CD8-positive, alpha-beta memory T cell (primary cell): ENCODE data around the gene AP1S3. TPM values are rescaled to one million over a fixed set of nuclear protein-coding genes. Genes with fewer than 3 reads are reported as not detected.
"Not testable (repeated sequence)": the region's sequence is repeated elsewhere in the genome, so short reads cannot be mapped to it uniquely, and the experiment has no call there.

Source experiments
- CTCF ChIA-PET: fragments of 350-600 bp; sonication (Branson Sonifier 250); formaldehyde crosslinking; loops from one replicate; lab custom pipeline; 2021; ENCODE audit warnings: antibody characterized with exemption; lab: Charles Lee
- POLR2A ChIA-PET: fragments of 350-600 bp; sonication (Branson Sonifier 250); formaldehyde crosslinking; loops from one replicate; lab custom pipeline; 2021; ENCODE audit warnings: antibody characterized with exemption; lab: Charles Lee
- DNase-seq, 5 donors: peaks; one replicate each; pipeline versions ENCODE4 v3.0.0 to v3.0.0-alpha.2; 2020 to 2022; ENCODE audit warnings: mixed read lengths in 1 of 5
- H3K27ac ChIP-seq: one replicate; pipeline ENCODE4 v1.7.0; 2013; ENCODE audit warnings: low read depth, mild to moderate bottlenecking, low read length, moderate library complexity
- H3K27me3 ChIP-seq: 2 replicates; pipeline ENCODE4 v1.7.0; 2013; ENCODE audit warnings: low read length, mild to moderate bottlenecking; ENCODE audit not compliant: insufficient read depth, poor library complexity, severe bottlenecking
- H3K36me3 ChIP-seq: 2 replicates; pipeline ENCODE4 v1.7.0; 2013; ENCODE audit warnings: mild to moderate bottlenecking, low read length, moderate library complexity; ENCODE audit not compliant: insufficient read depth
- H3K4me1 ChIP-seq: 2 replicates; pipeline ENCODE4 v1.7.0; 2013; ENCODE audit warnings: mild to moderate bottlenecking, low read length, moderate library complexity; ENCODE audit not compliant: insufficient read depth
- H3K4me3 ChIP-seq: 2 replicates; pipeline ENCODE4 v1.7.0; 2013; ENCODE audit warnings: mild to moderate bottlenecking, low read length
- H3K9me3 ChIP-seq: 2 replicates; pipeline ENCODE4 v1.7.0; 2013; ENCODE audit warnings: mild to moderate bottlenecking, low read length
- H3K27ac Mint-ChIP-seq, 8 donors: one replicate each; pipeline ENCODE4 v1.8.0; 2020 to 2021; ENCODE audit warnings: mixed read lengths in 8 of 8, mild to moderate bottlenecking in 6 of 8, inconsistent platforms in 3 of 8, moderate library complexity in 3 of 8
- H3K27me3 Mint-ChIP-seq, 2 donors: one replicate each; pipeline ENCODE4 v1.8.0; 2020 to 2021; ENCODE audit warnings: mixed read lengths in 2 of 2, mild to moderate bottlenecking in 1 of 2, moderate library complexity in 1 of 2
- H3K36me3 Mint-ChIP-seq, 3 donors: one replicate each; pipeline ENCODE4 v1.8.0; 2020 to 2021; ENCODE audit warnings: mixed read lengths in 3 of 3, inconsistent platforms in 1 of 3, mild to moderate bottlenecking in 1 of 3
- H3K4me1 Mint-ChIP-seq, 3 donors: one replicate each; pipeline ENCODE4 v1.8.0; 2020 to 2021; ENCODE audit warnings: mixed read lengths in 3 of 3, inconsistent platforms in 1 of 3, mild to moderate bottlenecking in 1 of 3
- H3K4me3 Mint-ChIP-seq, 7 donors: one replicate each; pipeline ENCODE4 v1.8.0; 2020 to 2021; ENCODE audit warnings: mixed read lengths in 7 of 7, mild to moderate bottlenecking in 6 of 7, moderate library complexity in 4 of 7, inconsistent platforms in 2 of 7
- H3K9me3 Mint-ChIP-seq, 5 donors: one replicate each; pipeline ENCODE4 v1.8.0; 2020 to 2022; ENCODE audit warnings: mixed read lengths in 5 of 5, mild to moderate bottlenecking in 3 of 5, moderate library complexity in 2 of 5, inconsistent platforms in 1 of 5
- polyA plus RNA-seq: library from polyadenylated mRNA; unstranded; fragments of 300-500 nt; fragmentation: Illumina TruSeq; gene quantifications from one replicate; pipeline ENCODE4 v1.2.3, GENCODE V29; 2021
- total RNA-seq, 2 experiments: library from RNA; stranded (reverse); gene quantifications; one replicate each; pipeline ENCODE4 v1.2.3, GENCODE V29; 2021

The AP1S3 gene
- total and polyA plus RNA-seq, 3 experiments from 2014 or later: 3.9 to 16.9 (median 15.4) TPM

DNA sequence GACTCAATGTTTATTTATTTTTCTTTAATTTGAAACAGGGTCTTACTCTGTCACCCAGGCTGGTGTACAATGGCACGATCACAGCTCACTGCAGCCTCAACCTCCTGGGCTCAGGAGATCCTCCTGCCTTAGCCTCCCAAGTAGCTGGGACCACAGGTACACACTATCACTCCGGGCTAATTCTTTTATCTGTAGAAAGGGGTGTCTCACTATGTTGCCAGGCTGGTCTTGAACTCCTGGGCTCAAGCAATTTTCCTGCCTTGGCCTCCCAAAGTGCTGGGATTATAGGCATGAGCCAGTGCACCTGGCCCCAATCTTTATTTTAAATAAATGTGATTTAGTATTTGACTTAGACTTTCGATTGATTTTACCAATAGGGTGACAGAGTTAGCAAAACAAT, 22.6 kb downstream of the AP1S3 start:
- H3K4me1 Mint-ChIP-seq, H3K4me3 ChIP-seq, H3K36me3 Mint-ChIP-seq, H3K27me3 Mint-ChIP-seq, H3K9me3 Mint-ChIP-seq, H3K4me1 ChIP-seq, DNase-seq, H3K27ac Mint-ChIP-seq, H3K4me3 Mint-ChIP-seq, CTCF ChIA-PET, POLR2A ChIA-PET, H3K9me3 ChIP-seq, H3K36me3 ChIP-seq, H3K27me3 ChIP-seq, H3K27ac ChIP-seq: not testable (repeated sequence)

DNA sequence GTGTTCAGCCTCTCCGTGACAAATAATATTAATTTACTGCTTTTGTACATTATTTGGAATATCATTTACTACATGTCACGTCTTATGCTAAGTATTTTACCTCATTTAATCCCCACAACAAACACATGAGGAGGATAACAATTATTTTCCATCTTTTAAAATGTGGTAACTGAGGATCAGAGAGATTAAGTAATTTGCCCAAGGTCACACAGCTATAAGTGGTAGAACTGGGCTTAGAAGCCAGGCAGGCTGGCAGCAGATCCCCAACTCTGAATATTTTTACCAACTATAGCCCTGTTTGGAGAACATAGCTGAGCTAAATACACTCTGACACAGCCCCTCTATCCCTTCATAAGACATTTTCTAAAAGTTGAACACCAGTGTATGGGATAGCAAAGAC, 24.1 kb downstream of the AP1S3 start:
- Mint-ChIP-seq H3K27me3 (peaks cover 0 to 2% of the 10 kb centered on the region in 2 donors), H3K4me3 (no peak overlapping the region), H3K27ac (no peak overlapping the region), H3K9me3 (no peaks in the 10 kb centered on the region), H3K36me3 (no peaks in the 10 kb centered on the region), H3K4me1 (no peaks in the 10 kb centered on the region)
- Histone ChIP-seq H3K4me1 (no peaks in the 10 kb centered on the region), H3K36me3 (no peaks in the 10 kb centered on the region), H3K4me3 (no peak overlapping the region), H3K27me3 (no peaks in the 10 kb centered on the region), H3K27ac (no peak overlapping the region), H3K9me3 (no peaks in the 10 kb centered on the region)
- POLR2A ChIA-PET: no interaction called here
- no peak for DNase-seq
- CTCF ChIA-PET: no interaction called here

DNA sequence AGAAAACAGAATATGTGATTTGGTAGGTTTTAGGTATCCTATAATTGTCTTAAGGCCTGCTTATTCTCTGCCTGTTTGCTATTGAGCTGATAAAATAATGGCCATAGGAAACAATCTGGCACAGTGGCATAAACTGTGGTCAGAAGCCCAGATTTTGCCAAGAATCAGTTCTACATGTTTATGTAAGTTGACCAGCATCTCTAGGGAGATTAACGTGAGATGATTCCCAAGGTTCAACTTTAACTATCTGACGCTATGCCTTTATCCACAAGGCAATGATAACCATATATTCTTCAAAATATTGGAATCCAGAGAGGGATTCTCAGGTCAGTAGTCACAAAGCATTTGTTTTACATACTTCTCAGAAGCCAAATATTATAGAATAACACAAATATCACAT, 25.6 kb downstream of the AP1S3 start:
- H3K27ac Mint-ChIP-seq: no peak overlapping the region
- peaks cover 0 to 2% of the 10 kb centered on the region in 2 donors for H3K27me3 Mint-ChIP-seq
- H3K4me1 ChIP-seq: no peaks in the 10 kb centered on the region
- ChIA-PET POLR2A (no interaction called here), CTCF (no interaction called here)
- H3K9me3 Mint-ChIP-seq: no peaks in the 10 kb centered on the region
- no peaks in the 10 kb centered on the region for H3K27me3 ChIP-seq
- H3K27ac ChIP-seq: no peak overlapping the region
- no peak for DNase-seq
- no peaks in the 10 kb centered on the region for H3K9me3 ChIP-seq
- H3K36me3 Mint-ChIP-seq: no peaks in the 10 kb centered on the region
- no peak overlapping the region for H3K4me3 ChIP-seq
- H3K4me1 Mint-ChIP-seq: no peaks in the 10 kb centered on the region
- no peaks in the 10 kb centered on the region for H3K36me3 ChIP-seq
- no peak overlapping the region for H3K4me3 Mint-ChIP-seq

DNA sequence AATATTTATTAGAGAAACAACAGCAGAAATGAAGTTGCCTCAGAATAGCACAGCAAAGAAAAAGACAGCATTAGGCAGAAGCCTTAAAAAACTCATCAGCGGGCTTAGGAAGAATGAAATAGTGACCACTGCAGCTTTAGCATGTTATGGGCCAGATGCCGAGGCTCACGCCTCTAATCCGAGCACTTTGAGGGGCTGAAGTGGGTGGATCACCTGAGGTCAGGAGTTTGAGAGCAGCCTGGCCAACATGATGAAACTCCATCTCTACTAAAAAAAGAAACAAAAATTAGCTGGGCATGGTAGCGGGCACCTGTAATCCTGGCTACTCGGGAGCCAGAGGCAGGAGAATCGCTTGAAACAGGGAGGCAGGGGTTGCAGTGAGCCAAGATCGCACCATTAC, 32.4 kb downstream of the AP1S3 start:
- Mint-ChIP-seq H3K4me3 (no peak overlapping the region), H3K9me3 (no peaks in the 10 kb centered on the region), H3K4me1 (peaks cover 0 to 3% (median 2%) of the 10 kb centered on the region in 3 donors), H3K27ac (peak overlapping the region in 1 of 8 donors; percentile 2), H3K27me3 (no peaks in the 10 kb centered on the region), H3K36me3 (no peaks in the 10 kb centered on the region)
- CTCF ChIA-PET: interaction anchor here (0.7 kb wide), 1 partner anchor 26 kb away, joined by 3 read pairs; no protein-coding TSS in a partner anchor
- Histone ChIP-seq H3K27ac (no peak overlapping the region), H3K36me3 (no peaks in the 10 kb centered on the region), H3K9me3 (no peaks in the 10 kb centered on the region), H3K4me1 (no peaks in the 10 kb centered on the region), H3K4me3 (no peak overlapping the region), H3K27me3 (no peaks in the 10 kb centered on the region)
- POLR2A ChIA-PET: no interaction called here
- DNase-seq: no peak

DNA sequence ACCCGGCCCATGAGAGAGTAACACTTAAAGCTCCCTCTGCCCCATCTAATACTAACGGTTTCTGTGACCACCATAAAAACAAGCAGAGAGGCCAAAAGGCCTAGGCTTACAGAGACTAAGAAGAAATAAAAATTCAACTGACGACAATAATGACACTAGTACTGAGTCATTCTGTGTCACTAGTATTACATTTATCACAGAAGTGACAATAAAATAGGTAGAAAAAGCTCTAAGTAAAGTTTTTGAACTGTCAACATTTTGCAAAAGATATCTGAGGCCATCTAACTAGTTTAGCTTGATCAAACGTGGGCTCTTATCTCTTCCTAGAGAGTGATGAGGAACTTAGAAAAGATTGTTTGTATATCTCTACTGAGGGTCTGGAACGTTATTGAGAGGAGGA, 35.6 kb downstream of the AP1S3 start:
- Mint-ChIP-seq H3K27me3 (no peaks in the 10 kb centered on the region), H3K4me3 (no peak overlapping the region), H3K4me1 (peaks cover 0 to 7% (median 3%) of the 10 kb centered on the region in 3 donors), H3K27ac (peak overlapping the region in 1 of 8 donors; percentile 15), H3K36me3 (peaks cover 0 to 2% (median 0%) of the 10 kb centered on the region in 3 donors), H3K9me3 (no peaks in the 10 kb centered on the region)
- ChIA-PET CTCF (interaction anchor here (0.7 to 5.8 kb wide), 2 partner anchors 39 to 42 kb away, joined by 3 to 29 read pairs; no protein-coding TSS in a partner anchor), POLR2A (no interaction called here)
- H3K27ac ChIP-seq: no peak overlapping the region
- no peaks in the 10 kb centered on the region for H3K27me3 ChIP-seq
- H3K9me3 ChIP-seq: no peaks in the 10 kb centered on the region
- no peak for DNase-seq
- H3K4me3 ChIP-seq: no peak overlapping the region
- H3K36me3 ChIP-seq: no peaks in the 10 kb centered on the region
- H3K4me1 ChIP-seq: no peaks in the 10 kb centered on the region

DNA sequence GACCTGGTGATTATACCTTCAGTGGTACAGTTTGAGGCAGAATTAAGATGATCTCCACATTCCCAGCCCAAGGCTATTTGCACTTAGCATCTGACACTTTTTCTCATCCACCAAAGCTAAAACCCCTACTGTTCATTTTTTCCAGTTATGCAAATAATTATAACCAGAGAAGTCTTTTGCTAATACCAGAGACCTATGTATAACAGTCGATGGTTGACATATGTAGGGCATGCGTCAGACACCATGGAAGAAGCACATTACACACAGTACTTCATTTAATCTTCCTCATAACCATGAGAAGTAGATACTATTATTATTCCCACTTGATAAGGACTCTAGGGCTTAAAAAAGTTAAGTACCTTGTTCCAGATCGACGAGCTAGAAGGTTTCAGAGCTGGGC, 36.5 kb downstream of the AP1S3 start:
- ChIA-PET CTCF (interaction anchor here (5.8 kb wide), 1 partner anchor 39 kb away, joined by 29 read pairs; no protein-coding TSS in a partner anchor), POLR2A (no interaction called here)
- H3K9me3 ChIP-seq: no peaks in the 10 kb centered on the region
- peaks cover 0 to 7% (median 3%) of the 10 kb centered on the region in 3 donors for H3K4me1 Mint-ChIP-seq
- H3K36me3 Mint-ChIP-seq: peaks cover 0 to 2% (median 0%) of the 10 kb centered on the region in 3 donors
- no peak overlapping the region for H3K4me3 Mint-ChIP-seq
- no peaks in the 10 kb centered on the region for H3K4me1 ChIP-seq
- DNase-seq: no peak
- no peaks in the 10 kb centered on the region for H3K27me3 ChIP-seq
- no peak overlapping the region for H3K27ac ChIP-seq
- no peaks in the 10 kb centered on the region for H3K36me3 ChIP-seq
- H3K27me3 Mint-ChIP-seq: no peaks in the 10 kb centered on the region
- H3K4me3 ChIP-seq: no peak overlapping the region
- no peaks in the 10 kb centered on the region for H3K9me3 Mint-ChIP-seq
- no peak overlapping the region for H3K27ac Mint-ChIP-seq

DNA sequence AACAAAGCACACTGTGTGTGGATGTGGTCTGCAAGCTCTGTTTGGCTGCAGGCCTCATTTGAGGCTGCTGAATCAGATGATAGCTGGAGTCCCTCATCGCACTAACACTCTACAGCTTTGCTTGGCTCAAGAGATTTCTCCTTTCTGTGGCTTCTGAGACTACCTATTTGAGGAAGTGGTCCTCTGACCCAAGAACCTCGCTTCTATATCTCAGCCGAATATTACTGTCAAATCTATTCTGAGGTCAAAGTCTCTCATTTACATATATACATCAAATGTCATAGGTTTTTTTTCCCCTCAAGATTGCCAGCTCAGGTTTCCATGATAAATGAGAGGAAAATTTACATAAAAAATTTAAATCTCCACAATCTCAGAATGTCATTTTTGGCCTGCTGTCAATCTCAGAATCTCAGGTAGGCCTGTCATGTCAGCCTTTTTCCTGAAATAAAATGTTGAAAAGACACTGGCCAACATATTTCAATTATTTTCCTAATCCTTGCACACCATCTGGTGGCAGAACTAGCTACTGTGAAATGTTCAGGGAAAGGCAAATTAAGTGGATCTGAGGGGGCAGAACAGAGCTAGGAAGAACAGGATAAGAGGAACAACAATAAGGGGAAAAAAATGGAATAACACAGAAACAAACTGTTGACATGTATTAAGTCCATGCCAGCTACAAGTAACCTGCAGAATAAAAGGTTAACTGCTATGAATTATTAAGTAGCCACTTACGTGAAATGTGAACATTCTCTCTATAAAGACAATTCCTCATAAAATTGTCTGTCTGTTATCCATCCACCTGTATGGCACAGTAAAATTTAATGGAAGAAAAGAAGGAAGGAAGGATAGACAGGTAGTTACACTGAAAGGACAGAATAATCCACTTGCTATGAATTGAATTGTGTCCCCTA, 39.3 kb downstream of the AP1S3 start:
- Mint-ChIP-seq H3K9me3 (peaks cover 0 to 3% (median 0%) of the 10 kb centered on the region in 5 donors), H3K4me3 (no peak overlapping the region), H3K36me3 (peaks cover 0 to 2% (median 0%) of the 10 kb centered on the region in 3 donors), H3K4me1 (peaks cover 0 to 5% (median 3%) of the 10 kb centered on the region in 3 donors), H3K27ac (no peak overlapping the region), H3K27me3 (peaks cover 0 to 2% of the 10 kb centered on the region in 2 donors)
- no peaks in the 10 kb centered on the region for H3K27me3 ChIP-seq
- POLR2A ChIA-PET: no interaction called here
- no peak for DNase-seq
- CTCF ChIA-PET: interaction anchor here (0.6 to 5.8 kb wide), 8 partner anchors 18 to 828 kb away, joined by 3 to 31 read pairs (median 4); no protein-coding TSS in a partner anchor
- no peaks in the 10 kb centered on the region for H3K9me3 ChIP-seq
- H3K36me3 ChIP-seq: no peaks in the 10 kb centered on the region
- H3K4me3 ChIP-seq: no peak overlapping the region
- H3K4me1 ChIP-seq: no peaks in the 10 kb centered on the region
- peak overlapping the region; percentile 20 for H3K27ac ChIP-seq

DNA sequence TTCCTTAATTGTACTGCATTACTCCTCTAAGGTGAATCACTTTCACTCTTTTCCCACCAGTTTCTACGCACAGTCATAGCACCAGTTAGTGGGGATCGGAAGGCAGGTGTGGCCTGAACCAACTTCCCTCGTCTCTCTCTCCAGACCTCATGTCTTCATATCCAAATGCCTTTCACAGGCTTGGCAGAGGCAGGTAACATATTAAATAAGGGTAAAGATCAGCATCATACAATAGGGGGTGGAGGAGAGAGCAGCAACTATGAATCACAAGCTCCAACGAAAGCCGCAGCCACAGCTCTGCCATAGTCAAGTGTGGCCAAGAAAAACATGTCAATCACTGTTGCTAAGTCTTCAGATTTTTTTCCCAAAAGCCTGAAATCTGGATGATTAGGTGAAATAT, 40.3 kb downstream of the AP1S3 start:
- H3K4me1 Mint-ChIP-seq: peaks cover 0 to 5% (median 3%) of the 10 kb centered on the region in 3 donors
- peak overlapping the region in 2 of 8 donors; percentile 35 to 64 for H3K27ac Mint-ChIP-seq
- no peaks in the 10 kb centered on the region for H3K9me3 ChIP-seq
- H3K27ac ChIP-seq: no peak overlapping the region
- CTCF ChIA-PET: interaction anchor here (2.0 to 5.8 kb wide), 3 partner anchors 35 to 827 kb away, joined by 4 to 31 read pairs (median 29); no protein-coding TSS in a partner anchor
- peaks cover 0 to 3% (median 0%) of the 10 kb centered on the region in 5 donors for H3K9me3 Mint-ChIP-seq
- no peak overlapping the region for H3K4me3 Mint-ChIP-seq
- peaks cover 0 to 2% (median 0%) of the 10 kb centered on the region in 3 donors for H3K36me3 Mint-ChIP-seq
- no peak for DNase-seq
- H3K27me3 ChIP-seq: no peaks in the 10 kb centered on the region
- H3K27me3 Mint-ChIP-seq: peaks cover 0 to 2% of the 10 kb centered on the region in 2 donors
- no peaks in the 10 kb centered on the region for H3K4me1 ChIP-seq
- H3K36me3 ChIP-seq: no peaks in the 10 kb centered on the region
- POLR2A ChIA-PET: no interaction called here
- no peak overlapping the region for H3K4me3 ChIP-seq
